GM19023 (cell line): ENCODE results near the gene USB1.

Source experiments
- ATAC-seq: cut with Tn5 transposase; IDR thresholded peaks from one replicate; pipeline ENCODE4 v1.9.1; 2021; ENCODE audit warnings: mild to moderate bottlenecking, moderate library complexity; ENCODE audit not compliant: unreplicated experiment

USB1 gene

DNA sequence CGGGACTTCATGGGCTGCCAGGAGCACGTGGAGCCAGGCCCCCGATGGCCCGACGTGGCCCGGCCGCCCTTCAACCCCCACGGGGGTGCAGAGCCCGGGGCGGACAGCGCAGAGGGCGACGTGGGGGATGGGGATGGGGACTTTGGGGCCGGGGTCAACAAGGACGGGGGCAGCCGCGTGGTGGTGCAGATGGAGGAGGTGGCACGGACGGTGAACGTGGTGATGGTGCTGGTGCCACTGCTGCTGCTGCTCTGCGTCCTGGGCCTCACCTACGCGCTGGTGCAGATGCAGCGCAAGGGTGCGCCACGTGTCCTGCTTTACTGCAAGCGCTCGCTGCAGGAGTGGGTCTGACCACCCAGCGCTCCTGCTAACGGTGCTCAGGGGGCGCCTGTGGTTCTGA lies 43.9 kb downstream of the USB1 start:
- no peak for ATAC-seq

DNA sequence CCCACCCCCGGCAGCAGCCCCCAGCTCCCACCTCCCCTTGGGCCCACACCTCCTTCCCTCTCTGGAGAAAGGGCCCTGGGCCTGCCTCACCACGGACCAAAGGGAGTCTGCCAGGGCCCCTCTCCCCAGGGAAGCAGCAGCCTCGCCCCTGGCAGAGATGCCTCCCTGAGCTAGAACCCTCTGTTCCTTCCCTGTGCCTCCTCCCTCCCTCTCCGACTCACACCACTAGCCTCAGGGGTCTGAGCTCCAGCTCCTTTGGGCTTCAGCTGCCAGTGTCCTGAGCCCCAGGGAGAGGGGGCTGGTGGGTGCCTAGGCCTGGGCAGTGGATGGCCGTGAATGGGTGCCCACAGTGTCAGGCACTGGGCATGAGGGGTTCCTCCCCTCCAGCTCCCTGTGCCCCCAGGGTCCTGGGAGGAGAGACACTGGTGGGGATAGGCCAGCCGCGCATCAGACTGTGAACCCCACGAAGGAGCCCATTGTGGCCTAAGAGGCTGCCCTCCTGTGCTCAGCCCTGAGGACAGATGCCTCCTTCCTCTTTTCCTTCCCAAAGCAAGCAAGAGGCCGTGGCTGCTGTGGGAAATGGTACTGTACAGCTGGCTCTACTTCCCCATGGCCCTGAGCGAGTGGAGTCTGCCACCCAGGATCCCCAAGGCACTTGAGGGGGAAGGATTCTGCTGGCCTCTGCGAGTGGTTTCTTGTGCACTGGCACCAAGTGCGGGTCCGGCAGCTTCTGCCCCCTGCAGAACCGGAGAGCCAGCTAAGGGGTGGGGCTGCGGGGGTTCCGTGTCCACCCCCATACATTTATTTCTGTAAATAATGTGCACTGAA lies 45.1 kb downstream of the USB1 start:
- ATAC-seq, result no peak

DNA sequence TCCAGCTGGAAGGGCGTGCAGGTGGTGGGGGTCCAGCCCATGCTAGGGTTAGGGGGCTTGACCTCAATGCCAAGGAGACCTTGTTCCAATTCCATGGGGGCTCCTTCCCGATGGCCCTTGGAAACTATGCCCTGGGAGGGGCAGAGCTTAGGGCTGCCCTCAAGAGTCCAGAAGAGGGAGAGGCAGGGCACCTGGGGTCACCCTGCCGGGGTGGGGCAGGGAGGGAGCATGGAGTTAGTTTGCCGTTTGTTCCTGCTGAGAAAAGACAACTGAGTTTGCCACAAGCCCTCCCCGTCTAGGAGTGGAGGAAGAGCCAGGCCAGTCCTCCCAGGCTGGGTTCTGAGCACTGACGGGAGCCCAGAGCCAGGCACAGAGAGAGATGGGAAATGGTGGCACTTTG lies 45.7 kb downstream of the USB1 start:
- ATAC-seq, result no peak

DNA sequence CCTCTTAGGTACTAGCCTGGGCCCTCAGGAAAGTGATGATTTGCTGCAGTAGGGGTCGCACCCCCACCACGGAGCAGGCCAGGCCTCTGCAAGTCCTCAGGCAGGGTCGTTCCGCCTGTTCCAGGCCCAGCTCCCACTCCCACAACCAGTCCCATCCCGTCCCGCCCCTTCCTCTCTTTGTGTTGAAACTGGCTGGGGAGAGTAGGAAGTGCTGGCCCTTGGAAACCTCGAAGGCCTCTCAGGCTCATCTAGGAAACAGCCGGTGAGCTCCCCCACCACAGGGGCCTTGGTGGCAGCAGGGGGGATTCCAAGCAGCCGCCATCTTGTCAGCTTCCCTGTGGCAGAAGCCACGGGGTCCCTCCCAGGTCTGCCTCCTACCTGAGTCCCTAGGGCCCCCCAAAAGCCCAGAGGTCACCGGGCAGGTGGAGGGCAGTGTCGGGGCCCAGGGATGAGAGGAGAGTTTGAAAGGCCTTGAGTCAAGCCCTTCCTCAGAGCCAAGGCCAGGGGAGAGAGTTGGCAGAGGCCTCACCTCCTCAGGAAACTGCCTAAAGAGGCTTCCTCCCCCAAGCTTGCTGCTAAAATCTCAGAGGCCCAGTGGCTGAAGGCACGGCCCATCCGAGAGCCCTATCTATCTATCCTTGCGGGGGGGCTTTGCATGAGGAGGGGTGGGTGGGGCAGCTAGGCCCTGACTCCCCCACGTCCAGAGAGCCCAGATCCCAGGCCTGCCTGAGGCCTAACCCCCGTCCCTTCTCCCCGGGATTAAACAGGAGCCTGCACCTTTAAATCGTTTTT lies 46.5 kb downstream of the USB1 start:
- no peak for ATAC-seq

DNA sequence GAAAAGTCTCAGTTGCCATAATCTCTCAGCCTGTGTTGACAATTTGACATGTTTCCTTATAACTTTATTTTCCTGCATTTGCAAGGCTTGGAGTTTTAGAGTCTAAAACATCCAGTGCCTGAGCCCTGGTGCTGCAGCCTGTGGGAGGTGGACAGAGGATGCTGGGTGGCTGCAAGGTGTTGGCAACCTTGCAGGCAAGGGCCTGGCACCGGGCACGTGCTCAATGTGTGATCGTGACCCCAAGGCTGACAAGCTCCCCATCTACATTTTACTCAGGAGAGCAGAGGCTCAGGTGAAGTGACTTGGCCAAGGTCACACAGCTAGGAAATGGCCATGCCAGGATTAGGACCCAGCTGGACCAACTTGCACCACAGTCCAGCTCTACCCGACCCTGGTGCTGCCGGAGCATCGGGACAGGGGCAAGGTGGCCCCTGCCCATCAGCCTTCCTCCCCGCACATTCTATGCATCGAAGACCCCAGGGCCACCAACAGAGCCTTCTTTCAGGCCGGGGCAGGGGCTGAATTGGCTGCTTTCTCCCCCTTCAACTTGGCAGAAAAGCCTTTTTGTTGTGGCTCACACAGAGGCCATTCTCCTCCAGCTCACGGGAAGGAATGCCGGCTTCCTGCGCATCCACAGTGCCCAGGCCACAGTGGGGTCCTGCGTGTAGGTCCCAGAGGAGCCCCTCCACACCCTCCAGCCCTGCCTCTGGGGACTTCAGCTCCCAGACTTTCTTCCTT lies 47.5 kb downstream of the USB1 start:
- ATAC-seq, result no peak

DNA sequence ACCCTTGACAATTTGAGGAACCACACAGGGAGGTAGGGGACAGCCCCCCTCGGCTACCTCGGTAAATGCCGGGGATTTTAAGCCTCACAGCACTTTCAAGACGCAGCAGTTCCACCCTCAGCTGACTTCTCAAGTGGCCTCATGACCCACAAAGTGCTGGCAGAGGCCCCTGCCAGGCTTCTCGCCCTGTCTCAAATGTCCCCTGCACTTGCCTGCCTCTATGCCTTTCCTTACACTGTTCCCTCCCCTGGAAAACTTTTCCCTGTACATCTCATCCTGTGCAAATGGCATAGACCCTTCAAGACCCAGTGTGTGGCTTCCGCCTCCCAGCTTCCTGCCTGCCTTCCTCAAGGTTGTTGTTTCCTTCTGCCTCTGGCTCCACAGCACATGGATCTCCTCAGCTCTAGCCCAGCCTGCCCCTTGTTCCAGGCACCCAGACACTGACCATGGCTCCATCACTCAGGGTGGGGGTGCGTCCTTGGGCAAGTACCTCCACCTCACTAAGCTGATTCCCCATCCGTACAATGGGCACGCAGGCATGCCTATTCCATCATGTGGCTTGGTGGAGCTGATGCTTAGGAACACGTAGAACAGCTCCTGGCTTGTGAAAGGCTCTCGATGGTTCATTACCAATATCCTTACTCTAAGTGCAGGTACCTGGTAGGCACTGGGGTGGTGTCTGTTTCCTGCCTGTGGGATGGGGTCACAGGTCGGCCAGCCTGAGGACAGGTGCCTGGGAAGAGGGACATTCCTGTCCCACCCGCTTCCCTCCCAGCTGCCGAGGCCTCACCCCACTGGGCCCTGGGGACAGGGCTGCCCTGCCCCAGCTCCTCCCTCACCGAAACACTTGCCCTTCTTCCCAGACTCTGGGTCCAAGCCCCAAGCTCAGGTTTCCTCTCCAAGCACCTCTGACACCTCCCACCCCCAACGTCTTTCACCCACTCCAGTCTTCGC lies 48.3 kb downstream of the USB1 start:
- no peak for ATAC-seq

DNA sequence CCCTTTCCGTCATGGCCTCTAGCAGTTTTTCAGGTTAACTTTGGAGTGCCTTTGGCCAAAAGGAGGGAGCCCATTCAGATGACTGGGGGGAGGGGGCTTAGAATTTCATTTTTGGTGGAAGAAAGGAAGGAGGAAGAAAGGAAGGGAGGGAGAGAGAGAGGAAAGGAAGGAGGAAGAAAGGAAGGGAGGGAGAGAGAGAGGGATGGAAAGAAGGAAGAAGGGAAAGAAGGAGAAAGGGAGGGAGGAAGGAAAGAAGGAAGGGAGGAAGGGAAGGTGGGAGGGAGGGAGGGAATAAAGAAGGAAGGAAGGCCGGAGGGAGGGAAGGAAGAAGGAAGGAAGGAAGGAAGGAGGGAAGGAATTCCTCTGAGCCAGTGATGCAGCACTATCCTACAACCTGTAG lies 50.1 kb downstream of the USB1 start:
- ATAC-seq, result no peak

DNA sequence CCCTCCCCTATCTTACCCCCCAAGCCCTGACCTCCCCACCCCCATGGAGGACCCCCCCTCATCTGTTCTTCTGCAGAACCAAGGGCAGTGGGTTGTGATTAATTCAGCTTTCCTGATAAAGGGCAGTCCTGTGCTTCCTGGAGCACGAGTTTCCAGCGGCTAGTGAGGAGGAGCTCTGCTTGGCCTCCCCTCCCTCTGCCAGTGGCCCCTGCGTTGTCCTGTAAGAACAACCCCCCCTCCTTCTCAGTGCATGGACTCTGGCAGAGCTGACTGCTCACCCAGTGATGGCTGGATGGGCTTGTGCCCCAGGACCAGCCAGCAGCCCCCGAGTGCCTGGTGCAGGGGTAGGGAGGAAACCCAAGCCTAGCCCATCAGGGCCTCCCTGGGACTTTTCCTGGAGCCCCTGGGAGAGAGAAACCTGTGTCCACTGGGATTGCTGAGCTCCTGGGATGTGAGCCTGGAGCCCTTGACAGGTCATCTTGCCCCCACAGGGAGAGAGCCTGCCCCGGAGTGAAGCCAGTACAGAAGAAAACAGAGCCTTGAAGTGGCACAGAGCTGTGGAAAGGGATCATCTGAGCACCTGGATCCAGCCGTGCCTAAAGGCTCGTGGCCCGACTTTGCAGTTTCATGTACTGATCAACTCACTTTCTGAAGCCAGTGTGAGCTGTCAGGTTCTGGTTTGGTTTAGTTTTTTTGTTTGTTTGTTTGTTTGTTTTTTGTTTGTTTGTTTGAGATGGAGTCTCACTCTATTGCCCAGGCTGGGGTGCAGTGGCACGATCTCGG lies 50.8 kb downstream of the USB1 start:
- no peak for ATAC-seq

DNA sequence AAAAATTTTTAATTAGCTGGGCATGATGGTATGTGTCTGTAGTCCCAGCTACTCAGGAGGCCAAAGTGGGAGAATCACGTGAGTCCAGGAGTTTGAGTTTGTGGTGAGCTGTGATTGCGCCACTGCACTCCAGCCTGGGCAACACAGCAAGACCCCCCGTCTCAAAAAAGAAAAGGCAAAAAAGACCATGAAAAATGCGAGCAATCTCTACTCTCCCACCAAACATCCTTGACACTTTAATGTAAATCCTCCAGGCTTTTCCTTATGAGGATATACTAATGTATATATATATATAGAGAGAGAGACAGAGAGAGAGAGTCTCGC lies 52.4 kb downstream of the USB1 start:
- no peak for ATAC-seq

DNA sequence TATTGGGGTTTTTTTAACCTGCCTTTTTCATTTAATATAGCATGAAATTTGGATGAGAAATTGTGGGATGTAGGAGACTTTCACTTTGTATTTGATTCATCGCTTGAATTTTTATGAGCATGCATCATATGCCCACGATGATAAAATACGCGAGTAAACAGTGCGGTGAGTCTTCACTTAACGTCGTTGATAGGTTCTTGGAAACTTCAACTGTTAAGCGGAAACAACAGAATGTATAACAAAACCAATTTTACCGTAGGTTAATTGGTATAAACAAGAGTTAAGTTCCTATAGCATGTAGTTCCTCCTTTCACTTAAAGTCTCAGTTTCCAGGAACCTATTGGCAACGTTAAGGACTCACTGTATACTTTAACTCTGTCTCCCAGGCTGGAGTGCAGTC lies 53.1 kb downstream of the USB1 start:
- ATAC-seq, result no peak

DNA sequence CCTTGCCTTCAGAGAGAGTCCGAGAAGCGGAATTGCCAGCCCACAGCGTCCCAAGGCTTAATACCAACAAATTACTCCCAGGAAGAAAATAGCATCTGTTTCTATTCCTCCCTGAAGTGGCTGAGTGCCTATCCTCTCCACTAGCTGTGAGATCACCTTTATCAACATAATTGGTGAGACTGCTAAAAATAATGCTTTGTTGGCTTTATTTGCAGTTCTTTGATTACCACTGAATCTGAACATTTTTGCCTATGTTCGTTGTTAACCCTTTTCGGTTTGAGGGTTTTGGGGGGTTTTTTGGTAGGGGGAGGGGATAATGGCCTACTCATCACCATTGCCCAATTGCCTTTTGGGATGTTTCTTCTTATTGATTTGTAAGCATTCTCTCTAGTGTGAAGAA lies 55.4 kb downstream of the USB1 start:
- ATAC-seq, result no peak

DNA sequence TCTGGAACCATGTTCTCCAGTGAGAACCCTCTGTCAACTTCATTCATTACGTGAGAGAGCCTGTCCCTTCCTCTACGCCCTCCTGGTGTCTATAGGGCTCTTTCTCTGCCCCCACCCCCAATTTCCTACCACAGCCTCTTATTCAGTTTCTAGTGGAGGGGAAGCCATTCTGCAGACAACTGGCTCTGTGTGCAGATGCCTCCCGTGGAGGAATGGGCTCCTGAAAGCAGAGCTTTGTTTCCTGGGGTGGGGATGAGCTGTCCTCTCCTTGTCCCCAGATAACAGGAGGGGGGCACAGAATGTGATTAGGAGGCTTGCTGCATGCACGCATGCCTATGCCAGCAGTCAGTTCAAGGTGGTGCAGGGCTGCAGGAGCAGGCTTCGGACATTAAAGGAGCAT lies 55.9 kb downstream of the USB1 start:
- ATAC-seq, result no peak

DNA sequence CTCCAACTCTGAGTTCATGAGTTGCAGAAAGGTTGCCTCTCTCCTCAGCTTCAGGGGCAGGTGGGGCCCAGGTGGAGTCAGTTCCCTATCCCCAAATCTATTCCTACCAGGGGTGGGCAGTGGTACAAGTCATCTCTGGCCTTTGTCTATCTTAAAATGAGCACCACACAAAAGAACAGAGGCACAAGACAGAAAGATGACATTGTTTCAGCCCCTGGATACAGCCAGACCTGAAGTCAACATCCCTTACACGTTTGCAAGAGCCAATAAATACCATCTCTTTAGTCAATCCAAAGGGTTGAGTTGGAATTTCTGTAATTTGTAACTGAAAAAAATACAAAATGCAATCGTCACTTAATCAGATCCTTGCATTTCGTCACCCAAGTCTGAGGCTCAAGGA lies 56.6 kb downstream of the USB1 start:
- no peak for ATAC-seq

DNA sequence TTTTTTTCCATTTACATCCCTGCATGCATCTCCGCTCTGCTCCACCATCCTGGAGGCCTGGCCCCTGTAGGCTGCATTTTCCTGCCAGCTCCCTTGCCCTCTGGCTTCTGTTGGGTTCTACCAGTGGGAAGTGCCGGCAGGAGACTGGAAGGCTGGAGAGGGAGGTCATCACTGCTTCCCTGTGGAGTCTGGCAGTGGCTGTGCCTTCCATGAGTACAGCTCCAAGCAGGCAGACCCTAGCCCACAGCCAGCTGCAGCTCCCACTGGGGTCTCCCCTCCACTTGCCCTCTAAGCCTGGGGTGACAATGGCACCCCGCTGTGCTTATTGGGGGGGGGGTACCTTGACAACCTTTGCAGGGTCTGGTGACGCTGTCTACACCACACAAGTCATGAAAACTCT lies 61.6 kb downstream of the USB1 start:
- no peak for ATAC-seq

DNA sequence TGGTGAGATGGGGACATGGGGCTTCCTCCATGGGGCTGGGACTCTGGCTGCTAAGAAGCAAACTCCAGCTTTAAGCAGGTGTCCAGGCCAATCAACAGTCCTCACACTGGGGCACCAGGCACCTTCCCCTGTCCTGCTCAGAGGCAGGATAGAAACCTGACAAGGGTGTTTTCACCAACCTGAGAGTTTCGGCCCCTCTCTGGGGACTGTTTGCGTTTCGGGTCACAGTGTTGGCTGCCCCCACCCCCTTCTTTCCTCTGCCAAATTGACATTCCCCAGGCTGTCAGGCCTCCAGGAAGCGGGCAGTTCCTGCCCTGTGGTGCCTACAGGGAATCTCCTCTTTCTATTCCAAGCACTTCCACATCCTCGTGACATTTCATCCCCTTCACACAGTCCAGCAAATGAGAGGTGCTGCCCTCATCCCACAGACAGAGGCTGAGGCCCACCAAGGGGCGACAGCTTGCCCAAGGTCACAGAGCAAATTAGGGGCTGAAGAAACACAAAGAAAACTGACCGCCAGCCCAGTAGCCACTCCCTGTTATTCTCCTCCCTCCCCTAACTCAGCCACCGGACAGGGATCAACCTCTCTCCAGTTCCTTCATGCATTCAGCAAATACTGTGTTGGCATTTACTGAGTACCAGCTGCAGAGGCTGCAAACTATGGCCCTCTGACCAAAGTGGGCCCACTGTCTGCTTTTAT lies 62.3 kb downstream of the USB1 start:
- ATAC-seq, result no peak

DNA sequence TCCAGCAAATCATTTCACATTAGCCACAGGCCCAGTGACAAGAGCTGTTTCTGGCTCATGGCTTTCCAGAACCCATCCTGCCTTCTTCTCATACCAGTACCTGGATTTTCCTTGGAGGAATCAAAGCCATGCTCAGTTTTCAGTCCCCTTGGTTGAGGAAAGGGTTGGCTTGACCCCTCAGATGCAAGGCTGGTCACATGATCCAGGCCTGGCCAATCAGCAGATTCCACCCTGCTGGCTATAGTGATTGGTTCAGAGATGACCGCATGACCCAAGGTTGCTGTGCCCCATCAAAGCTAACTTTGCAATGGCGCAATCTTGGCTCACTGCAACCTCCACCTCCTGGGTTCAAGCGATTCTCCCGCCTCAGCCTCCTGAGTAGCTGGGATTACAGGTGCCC lies 69.4 kb downstream of the USB1 start:
- no peak for ATAC-seq
